OCI-LY1 (cell line): ENCODE data around the gene SGK2.

Experiments used
- EZH2 ChIP-seq: fragments of 200-600 bp; sonication (generic), shearing (Covaris generic); IDR thresholded peaks from 2 replicates; pipeline ENCODE4 v1.8.0; 2017; ENCODE audit warnings: borderline replicate concordance, mixed run types, mild to moderate bottlenecking, antibody characterized with exemption, low read length, moderate library complexity, mixed read lengths
- TF ChIP-seq, protein P1 (sequence below): fragments of 200-600 bp; sonication (generic), shearing (Covaris generic); IDR thresholded peaks from 2 replicates; pipeline ENCODE4 v1.5.1; 2017; ENCODE audit warnings: mild to moderate bottlenecking, antibody characterized with exemption, low read length, moderate library complexity, mixed read lengths

DNA sequence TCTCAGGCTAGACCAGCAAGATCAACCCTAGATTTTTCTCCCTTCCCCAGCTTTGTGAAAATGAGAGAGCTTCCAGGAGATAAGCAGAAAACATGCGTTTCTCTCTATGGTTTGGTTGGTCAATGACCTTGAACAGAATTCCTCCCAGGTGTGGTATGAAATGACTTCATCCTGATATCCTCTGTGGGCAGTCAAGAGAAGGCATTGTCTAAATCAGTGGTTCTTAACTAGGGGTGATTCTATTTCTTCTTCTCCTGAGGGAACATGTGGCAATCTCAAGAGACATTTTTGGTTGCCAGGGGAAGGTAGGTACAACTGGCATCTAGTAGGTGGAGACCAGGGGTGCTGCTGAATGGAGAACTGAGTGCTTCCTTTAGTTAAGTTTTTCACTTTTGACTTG is 44.3 kb downstream of the SGK2 start:
- TF ChIP-seq, protein P1, sequence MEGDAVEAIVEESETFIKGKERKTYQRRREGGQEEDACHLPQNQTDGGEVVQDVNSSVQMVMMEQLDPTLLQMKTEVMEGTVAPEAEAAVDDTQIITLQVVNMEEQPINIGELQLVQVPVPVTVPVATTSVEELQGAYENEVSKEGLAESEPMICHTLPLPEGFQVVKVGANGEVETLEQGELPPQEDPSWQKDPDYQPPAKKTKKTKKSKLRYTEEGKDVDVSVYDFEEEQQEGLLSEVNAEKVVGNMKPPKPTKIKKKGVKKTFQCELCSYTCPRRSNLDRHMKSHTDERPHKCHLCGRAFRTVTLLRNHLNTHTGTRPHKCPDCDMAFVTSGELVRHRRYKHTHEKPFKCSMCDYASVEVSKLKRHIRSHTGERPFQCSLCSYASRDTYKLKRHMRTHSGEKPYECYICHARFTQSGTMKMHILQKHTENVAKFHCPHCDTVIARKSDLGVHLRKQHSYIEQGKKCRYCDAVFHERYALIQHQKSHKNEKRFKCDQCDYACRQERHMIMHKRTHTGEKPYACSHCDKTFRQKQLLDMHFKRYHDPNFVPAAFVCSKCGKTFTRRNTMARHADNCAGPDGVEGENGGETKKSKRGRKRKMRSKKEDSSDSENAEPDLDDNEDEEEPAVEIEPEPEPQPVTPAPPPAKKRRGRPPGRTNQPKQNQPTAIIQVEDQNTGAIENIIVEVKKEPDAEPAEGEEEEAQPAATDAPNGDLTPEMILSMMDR = no peak
- TF ChIP-seq EZH2 = no peak
